GM21786 (cell line): ENCODE measurements around the gene OSBPL10.
A peak's percentile ranks its signal among the peaks of the same experiment; 100 is the strongest.

Experiments used
- ATAC-seq: cut with Tn5 transposase; IDR thresholded peaks from one replicate; pipeline ENCODE4 v1.9.1; 2021; ENCODE audit not compliant: unreplicated experiment

Gene OSBPL10

DNA sequence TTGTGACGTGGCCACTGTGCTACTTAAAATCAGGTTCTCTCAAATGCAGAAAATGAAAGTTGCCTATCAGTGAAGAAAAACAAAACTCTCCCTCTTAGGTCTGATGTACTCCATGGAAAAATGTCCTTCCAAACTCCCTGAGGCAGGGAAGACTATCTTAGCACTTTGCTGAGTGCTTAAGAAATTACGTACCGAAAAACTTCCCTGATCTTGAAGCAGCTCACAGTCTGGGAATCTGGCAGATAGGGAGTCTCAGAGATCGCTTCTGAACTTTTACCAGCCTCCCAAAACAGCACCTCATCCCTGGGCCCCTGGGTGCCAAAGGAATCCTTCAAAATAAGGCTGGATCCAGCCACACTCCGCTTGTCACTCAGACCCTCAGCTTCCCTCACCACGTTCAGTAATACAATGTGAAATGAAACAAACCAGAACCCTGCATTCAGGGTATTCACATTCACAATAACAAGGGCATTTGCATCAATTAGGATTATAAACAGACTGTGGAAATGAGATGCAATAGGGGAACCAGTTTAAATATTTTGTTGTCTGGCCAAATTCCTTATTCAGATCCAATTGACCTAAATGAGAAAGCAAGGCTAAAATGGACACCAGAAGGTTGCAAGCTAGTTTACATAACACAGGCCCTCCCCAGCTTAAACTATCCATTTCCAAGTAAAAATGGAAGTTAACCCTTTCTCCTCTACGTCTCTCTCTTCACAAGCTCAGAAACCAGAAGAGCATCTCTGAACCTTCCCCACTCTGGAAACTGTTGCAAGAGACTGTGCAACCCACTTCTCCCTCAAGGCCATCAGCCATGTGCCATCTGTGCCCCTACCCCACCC is 20.9 kb downstream of the OSBPL10 start:
- peak; percentile 32 for ATAC-seq

DNA sequence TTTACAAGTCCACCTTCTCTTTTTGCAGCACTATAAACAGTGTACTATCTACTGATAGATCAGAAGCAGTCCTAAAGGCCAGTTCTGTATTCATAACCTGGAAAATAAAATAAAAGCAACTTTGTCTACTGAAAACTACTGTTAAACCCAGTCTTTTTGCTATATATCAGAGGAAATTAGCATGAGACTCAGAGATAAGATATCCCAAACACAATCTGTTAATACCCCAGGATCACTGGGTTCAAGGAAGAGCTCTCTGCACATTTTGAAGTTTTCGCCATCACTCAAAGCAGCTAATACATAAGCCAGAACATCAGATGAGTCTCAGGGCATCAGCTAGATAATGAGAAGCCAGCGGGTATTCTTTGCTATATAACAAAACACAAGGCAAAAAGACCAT is 21.8 kb downstream of the OSBPL10 start:
- ATAC-seq: no peak

DNA sequence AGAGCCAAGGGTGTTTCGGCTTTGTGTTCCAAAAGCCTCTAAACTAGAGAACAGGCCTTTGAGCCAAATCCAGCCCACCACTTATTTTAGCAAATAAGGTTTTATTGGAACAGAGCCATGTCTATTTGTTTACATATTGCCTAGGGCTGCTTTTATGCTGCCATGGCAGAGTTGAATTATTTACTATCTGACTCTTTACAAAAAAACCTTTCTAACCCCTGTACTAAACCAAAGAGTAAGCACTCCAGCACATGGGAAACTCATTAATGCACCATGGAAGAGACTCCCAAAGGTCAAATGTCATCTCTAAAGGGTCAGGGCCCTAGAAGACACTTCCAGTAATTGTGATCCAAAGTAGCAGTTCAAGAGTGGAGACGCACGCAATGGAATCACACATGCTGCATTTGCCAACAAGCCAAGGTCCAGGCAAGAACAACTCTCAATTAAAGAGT is 22.3 kb downstream of the OSBPL10 start:
- ATAC-seq: no peak

DNA sequence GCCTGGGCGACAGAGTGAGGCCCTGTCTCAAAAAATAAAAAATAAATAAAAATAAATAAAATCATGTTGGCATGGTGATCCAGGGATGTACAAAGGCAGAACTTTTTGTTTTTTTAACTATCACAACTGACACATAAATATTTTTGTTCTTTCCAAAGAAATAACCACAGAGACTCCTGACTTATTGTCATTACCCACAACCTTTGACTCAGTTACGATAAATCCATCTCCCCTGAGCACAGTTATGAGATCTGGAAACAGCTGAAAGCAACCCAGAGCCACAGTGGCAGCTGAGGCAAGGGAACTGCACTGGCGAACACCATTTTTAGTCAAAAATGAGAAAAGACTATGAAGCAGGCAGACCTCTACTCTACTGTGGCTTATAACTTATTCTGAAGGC is 24.0 kb downstream of the OSBPL10 start:
- ATAC-seq: no peak

DNA sequence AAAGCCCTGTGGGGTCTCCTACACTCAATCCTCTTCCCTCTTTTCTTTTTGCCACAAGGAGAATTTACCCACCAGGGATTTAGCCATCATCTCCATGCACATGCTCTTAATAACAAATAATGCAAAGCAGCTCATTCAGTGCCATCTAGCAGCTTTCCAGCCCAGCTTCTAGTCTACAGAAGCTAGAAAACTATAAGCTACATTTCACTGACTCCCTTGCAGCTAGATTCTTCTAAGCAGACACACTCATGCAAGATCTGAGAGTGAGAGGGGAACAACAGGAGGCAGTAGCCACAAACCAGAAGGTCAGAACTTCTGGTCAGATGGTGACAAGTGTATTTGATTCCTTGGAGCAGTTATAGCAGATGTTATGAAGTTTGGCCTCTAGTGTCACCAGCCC is 25.5 kb downstream of the OSBPL10 start:
- ATAC-seq: no peak

DNA sequence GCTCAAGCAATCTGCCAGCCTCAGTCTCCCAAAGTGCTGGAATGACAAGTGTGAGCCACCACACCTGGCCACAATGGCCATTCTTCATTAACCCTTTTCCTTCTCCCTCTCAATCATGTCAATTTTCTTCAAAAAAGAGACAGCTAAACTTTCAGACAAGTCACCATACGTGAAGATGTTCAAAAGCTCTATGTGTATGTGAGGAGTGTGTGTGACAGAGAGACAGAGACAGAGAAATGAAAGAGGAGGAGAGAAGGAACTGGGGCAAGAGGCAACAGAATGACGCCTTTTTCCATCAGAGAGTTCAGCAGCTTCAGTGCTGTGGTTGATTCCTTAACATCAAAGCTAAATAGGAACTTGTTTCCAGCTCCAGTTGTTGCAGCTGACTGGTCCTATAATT is 27.4 kb downstream of the OSBPL10 start:
- ATAC-seq: no peak

DNA sequence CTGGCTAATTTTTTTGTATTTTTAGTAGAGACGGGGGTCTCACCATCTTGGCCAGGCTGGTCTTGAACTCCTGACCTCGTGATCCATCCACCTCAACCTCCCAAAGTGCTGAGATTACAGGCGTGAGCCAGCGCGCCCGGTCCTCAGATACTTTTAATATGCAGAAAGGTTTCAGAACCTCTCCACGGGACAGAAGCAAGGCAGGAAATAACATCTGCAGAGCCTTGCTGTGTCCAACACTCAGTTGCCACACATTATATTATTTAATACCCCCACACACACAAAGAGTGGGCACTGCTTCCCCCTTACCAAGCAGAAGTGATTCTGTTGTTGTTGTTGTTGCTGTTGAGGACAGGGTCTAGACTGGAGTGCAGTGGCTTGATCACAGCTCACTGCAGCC is 28.0 kb downstream of the OSBPL10 start:
- ATAC-seq: no peak

DNA sequence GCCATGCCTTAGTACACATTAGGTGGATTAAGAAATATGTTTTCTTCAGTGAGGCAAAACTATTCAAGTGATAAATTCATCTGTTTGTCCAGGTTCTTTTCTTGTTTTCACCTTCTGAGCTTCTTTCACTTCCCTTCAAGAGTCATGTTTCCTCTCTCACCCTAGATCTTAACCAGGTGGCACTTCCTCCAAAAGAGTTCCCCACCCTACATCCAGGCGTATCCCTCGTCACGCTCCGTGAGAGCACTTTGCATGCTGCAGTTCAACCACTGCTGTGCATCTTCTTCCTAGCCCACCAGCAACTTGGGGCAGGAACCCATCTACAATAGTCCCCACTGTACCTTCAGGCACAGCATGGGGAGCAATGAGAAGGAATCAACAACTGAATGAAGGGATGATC is 28.9 kb downstream of the OSBPL10 start:
- peak; percentile 86 for ATAC-seq

DNA sequence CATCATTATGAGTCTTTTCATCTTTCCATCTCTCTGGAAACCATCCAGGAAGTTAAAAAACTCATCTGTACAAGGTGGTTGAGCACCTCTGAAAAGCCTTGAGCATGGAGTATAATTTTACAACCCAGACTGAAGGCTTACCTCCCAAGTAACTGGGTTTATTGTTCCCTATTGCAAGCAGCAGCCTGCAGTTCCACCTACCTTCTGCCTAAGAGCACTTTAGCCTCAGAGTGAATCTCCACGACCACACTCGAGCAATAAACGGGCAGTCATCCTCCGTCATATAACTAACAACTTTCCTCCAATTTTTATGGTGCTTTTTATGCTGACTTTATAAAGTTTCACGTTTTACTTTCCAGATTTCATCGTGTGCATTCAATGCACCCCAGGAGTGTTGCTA is 32.8 kb downstream of the OSBPL10 start:
- ATAC-seq: no peak

DNA sequence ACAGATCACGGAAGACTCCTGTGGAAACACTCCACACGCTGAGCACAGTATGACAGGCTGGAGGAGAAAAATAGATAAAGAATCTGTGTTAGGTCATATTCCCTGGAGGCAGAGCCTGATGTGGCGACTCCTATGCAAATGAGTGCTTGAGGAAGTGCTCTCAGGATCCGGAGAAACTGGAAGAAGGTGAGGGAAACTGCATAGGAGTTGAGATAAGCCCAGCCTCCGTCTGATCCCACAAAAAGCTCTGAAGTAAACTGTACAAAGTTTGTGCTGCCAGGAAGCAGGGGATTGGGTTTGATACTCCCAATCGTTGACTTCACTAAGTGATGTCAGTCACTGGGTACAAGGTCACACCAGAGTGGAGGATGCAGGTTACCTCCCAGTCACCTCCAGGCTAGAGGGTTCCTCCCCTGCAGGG is 33.4 kb downstream of the OSBPL10 start:
- no peak for ATAC-seq

DNA sequence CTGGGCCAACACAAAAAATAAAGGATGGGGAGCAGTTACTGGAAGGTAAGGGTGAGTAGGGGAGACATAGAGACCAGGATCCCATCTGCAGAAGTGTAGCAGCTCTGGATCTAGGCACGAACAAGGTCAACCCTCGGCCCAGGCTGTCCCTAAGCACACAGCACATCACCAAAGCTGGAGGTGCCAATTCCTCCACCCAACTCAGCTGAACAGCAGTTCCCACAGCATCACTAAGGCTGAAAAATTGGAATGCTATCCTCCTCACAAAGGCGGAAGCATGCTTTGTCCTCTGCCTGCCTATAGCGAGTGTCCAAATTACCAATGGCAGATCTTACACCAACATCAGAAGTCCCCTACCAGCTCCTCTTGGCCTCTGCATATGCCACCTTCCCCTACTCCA is 33.9 kb downstream of the OSBPL10 start:
- no peak for ATAC-seq

DNA sequence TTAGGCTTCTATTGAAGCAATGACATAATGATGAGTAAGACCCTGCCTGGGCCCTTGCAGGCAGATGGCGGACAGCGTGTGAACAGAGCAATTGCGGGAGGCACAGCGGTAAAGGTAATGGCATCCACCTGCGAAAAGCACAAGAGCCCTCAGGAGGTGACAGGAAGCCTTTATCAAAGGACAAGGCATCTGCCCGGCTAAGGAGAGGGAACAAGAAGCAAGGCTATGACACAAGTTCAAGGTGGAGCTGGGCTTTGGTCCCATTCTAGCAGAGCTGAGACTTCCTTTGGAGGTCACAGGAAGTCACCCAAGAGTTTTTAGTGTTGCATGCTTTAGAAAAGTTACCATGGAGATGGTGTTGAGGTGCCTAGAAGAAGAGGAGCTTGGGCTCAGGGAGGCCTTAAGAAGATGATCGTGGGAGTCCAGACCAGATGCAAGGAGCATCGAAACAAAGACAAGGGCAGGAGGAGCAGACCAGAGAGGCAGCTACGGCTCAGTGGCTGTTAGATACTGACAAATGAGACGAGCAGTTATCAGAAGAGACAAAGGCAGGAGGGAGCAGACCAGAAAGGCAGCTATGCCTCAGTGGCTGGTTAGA is 34.5 kb downstream of the OSBPL10 start:
- ATAC-seq: no peak

DNA sequence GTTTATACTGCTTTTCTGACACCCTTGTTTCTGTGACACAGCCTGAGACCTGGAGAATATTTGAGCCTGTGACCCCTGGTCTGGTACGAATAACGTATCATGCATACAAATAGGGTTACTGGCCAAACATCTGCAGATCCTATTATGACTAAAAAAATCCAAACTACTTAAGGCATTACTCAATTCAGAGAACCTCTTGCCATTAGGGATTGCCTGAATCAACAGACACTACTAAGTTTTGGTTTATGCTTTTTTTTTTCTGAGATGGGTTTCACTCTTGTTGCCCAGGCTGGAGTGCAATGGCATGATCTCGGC is 35.4 kb downstream of the OSBPL10 start:
- no peak for ATAC-seq

DNA sequence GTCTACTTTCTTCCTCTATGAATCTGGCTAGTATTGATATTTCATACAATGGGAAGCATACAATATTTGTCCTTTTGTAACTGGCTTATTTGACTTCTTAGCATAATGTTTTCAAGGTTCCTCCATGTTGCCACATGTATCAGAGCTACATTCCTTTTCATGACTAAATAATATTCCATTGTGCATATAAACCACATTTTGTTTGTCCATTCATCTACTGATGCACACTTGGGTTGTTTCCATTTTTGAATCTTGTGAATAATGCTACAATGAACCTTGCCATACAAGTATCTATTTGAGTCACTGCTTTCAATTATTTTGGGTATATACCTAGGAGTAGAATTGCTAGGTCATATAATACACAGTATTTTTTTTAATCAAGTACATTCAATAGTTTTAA is 38.0 kb downstream of the OSBPL10 start:
- no peak for ATAC-seq

DNA sequence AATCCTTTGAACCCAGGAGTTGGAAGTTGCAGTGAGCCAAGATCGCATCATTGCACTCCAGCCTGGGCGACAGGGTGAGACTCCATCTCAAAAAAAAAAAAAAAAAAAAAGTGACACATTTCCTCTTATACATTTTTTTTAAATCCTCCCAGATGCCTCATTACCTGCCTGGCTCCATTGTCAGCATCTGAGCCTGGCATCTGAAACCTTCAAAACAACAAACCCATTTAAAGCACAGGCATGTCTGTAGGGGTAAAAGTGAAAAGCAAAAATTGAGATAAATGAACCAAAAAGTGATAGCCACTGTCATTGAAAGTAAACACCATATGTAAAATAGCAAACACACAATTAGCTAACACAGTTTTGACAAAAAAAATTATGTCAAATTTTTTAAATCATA is 38.6 kb downstream of the OSBPL10 start:
- no peak for ATAC-seq

DNA sequence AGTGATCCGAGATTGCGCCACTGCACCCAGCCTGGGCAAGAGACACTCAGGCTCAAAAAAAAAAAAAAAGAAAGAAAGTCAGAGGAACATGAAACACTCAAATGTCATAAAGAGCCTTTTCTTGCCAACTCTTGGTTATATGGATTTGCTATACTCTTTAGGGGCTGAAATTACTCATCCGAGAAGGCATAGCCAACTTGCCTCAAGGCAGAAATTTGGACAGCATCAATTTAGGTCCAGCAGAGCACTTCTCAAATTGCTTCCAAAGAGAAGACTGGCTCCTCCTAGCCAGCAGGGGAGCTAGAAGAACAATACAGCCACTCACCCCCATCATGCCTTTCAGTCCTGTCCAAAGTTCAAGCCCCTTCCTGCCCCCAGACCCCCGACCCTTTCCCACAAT is 43.8 kb downstream of the OSBPL10 start:
- no peak for ATAC-seq

DNA sequence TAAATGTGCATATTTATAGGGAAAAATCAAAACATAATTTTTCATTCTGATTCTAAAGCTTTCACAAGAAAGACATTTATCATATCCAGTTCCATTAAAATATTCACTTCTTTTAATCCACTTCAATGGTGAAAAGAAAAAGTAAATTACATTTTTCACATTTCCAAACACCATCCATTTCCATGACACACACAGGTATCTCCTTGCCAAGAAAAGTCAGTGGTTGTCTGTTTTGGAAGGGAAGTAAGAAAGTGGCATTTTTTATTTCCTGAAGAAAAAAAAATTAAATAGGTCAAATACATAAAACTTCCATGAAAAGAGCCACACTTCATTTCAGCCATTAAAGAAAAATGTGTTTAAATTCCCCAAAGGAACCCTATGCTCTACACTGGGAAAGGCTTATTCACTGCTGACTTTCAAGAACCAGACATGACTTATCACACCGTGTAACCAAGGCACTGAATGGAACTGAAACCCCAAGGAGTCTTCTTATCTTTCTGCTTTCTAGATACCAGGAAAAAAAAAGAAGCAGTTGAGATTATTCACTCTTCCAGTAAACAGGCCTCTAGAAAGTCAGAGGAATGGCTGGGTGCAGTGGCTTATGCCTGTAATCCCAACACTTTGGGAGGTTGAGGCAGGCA is 44.5 kb downstream of the OSBPL10 start:
- no peak for ATAC-seq

DNA sequence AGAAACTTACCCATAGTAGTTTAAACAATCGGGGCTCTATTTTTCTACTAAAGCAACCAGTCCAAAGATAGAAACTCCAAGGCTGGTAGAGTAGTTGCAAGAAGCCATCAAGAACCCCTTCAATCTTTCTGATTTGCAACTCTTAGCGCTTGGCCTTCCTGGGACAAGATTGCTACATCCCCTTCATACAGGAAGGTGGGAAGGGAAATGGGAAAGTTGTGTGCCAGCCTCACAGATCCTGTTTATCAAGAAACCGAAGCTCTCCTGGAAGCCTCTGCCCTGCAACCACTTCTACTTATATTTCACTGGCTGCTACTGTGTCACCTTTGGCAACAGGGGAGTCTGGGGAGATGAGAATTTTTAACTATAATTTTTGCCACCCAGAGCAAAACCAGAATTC is 46.2 kb downstream of the OSBPL10 start:
- no peak for ATAC-seq

DNA sequence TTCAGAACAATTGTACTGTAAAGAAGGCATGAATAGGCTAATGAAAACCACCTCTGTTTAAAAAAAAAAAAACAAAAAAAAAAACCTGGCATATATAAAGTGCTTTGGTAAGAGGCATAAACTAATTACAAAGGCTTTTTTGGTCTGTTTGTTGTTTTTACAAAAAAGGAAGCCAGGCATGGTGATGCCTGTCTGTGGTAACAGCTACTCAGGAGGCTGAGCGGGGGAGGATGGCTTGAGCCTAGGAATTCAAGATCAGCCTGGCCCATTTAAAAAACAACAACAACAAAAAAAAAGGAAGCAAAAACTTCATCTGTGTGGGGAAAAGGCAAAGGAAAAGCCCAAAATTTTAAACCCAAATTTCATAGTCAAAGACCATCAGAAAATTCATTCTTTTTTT is 47.0 kb downstream of the OSBPL10 start:
- ATAC-seq: no peak

DNA sequence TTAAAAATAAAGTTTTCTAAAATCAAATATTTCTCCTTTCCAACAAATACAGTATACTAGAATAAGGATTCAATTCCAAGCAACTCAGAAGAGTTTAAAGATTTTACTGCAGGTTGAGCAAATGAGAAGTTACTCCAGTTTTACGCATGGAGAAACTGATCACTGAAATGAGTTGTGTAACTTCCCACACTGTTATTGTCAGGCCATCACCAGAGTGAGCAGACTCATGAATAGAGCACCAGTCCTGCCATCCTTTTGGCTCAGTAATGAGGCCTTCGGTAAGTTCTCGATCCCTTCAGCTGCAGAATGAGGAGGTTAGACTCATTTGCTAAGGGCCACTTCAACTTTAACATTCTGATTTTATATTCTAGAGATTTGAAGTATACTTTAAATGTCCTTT is 48.1 kb downstream of the OSBPL10 start:
- no peak for ATAC-seq

DNA sequence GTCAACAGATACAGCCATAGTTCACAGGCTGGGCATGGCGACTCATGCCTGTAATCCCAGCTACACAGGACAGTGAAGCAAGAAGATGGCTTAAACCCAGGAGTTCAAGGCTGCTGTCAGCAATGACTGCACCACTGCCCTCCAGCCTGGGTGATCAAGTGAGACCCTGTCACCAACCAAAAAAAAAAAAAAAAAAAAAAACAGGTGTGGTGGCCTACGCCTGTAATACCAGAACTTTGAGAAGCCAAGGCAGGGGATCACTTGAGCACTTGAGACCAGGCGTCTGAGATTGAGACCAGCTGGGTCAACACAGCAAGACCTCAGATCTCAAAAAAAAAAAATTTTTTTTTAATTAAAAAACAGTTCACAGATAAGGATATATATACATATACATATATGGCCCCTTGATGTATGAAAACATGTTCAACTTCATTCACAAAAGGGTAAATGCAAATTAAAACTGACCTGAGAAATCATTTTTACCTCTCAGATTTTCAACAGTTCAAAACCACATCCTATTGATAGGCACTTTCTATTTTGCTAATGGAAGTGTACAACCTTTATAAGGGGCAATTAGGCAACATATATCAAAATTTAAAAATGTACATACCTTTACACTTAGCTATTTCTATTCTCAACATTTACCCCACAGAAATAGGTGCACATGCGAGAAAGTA is 51.1 kb downstream of the OSBPL10 start:
- ATAC-seq: no peak

DNA sequence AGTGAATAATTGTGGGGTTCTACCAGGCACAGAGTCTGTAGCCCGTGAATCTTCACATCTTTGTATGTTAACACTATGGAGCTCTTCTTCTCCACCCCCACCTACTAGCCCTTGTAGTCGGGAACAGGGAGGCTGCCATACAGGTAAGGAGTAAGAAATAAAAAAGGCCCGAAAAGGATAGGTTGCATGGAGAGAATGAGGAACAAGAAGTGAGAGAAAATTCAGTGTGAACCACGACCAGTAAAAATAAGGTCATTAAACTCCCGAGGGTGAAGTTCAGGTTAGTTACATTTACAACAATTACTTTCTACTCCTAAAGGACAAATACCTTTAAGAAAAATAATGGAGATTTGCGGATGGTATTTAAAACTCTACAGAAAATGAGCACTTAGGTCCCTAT is 53.3 kb downstream of the OSBPL10 start:
- ATAC-seq: no peak
